M059J (cell line): ENCODE measurements around the gene EIF4E1B. TPM values are rescaled to one million over a fixed set of nuclear protein-coding genes. Genes with fewer than 3 reads are reported as not detected.

Experiments
- DNase-seq: peaks from one replicate; pipeline ENCODE4 v3.0.0-alpha.2; 2012; ENCODE audit warnings: low read depth
- total RNA-seq: library from RNA; depleted of rRNA; stranded (reverse); fragments of >200 nt; shearing (Covaris generic); gene quantifications from 2 replicates; pipeline ENCODE4 v1.2.3, GENCODE V29; 2014

Gene EIF4E1B
- total RNA-seq, 1 experiment from 2014 or later = not detected

- no peak for DNase-seq
These were observed 3.6 kb upstream of the EIF4E1B start for GRCh38 chr5:176626876-176627236.

DNA sequence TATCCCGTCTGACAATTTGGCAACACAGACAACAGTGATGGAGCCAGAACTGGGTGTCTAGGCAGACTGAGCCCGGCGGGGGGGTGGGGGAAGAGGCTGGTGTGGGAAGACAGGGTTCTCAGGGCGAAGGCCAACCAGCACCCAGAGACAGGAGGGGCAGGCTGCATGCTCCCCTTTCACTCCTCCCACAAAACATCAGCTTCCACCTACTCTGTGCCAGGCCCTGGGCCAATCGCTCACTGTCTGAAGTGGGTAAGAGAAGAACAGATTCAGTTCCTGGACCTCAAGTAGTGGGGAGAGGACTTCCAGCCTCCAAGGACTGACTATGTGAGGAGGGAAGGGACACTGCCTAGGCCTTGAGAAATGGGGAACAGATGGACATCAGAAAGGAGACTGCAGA is 2.9 kb upstream of the EIF4E1B start:
- DNase-seq = no peak

DNA sequence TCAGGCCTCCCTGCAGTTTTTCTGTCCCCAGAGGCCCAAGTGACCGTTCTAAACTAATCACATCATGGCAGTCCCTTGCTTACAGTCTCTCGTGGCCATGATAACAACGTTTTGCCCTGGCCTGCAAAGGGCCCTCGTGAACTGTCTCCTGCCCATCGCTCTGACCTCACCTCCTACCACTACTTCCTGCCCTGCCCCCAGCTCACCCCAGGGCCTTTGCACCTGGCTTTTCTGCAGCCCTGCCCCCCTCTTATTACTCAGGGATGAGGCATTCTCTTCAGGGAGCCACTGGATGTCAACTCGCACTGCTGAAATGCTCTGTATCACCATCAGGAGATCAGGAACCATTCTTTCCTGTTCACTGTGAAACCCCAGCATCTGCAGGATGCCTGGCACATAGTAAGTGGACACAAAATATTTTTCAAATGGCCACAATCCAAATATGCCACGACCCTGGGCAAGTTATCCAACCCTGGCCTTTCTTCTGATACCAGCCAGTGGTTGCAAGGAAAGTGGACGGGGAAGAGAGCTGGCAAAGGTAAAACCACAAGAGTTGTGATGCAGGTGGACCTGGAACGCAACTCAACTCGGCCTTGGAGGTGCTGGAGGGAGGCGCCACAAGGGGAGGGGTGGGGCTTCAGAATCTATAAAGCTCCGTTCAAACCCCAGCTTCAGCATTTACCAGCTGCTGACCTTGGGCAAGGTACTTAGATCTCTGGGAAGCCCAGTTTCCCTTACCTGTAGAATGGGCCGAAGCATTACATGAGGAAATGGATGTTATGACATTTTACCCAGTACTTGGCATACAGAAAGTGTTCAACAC is 1.9 kb upstream of the EIF4E1B start:
- no peak for DNase-seq

DNA sequence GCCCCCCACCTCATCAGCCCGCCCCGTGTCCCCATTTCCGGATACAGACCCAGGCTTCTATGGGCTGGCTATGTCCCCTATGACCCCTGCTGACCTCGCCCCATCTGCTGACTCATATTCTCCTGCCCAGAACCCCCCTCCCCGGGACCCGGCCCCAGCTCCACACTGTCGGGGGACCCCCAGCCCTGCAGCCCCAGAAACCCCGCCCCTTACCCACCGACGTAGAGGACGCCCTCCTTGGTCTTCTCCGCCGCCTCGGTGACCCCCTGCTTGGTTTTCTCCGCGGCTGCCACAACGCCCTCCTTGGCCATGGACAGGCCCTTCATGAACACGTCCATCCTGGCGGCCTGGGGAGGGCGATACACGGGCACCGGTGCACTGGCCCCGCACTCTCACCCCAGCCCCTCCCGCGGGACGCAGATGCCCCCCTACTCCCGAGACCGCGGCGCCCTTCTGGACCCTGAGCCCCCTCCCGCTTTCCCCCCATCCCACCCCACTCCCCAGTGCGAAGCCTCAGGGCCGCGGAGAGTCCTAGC is 1.1 kb upstream of the EIF4E1B start:
- no peak for DNase-seq

DNA sequence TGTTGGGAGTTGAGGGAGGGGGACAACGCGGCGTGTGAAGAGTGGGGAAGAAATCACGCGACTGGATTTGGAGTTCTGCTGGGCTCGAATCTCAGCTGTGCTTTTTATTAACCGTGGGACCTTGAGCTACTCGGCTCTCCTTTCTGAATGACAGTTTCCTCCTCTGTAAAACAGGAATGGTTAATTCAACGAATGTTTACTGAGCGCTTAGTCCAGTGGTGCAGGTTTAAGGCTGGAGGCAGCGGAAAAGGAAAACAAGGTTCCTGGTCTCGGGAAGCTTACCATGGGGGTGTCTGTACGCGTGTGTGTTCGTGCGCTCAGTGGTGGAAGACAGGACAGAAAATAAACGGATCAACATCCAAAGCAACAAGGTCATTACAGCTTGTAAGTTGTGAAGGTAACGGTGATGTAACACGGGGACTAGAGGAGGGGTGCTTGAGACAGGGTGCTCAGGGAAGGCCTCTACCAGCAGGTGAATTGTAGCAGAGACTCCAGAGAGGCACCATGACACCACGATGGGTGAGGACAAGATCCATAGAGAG is 277 bp downstream of the EIF4E1B start:
- no peak for DNase-seq

DNA sequence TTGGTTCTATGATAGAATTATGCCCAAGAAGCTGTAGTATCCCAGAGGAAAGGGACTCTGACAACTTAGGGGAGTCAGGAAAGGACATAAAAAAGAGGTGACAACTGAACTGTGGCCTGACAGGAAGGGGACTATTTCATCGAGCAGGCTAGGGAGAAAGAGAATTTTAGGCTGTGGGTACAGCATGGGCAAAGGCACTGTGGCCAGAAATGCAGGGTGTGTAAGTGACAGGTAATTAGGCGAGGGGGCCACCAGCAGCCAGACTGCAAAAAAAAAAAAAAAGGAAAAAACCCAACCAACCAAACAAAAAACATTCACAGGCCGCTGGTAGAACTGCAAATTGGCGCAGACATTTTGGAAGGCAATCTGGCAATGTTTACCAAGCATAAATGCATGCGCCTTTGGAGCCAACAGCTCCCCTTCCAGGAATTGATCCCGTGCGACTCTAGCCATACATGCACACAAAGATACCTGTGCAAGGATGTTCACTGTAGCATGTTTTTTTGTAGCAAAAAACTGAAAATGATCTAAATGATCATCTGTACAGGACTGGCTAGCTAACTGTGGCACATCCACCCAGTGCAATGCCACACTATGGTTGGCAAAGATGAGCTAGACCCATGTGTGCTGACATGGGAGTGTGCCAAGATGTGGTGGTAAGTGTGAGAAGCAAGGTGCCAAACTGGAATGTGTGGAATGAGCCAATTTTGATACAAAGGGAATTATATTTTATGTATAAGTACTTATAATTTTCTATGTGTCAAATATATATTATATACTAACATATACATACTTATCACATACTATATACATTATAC is 1.1 kb downstream of the EIF4E1B start:
- DNase-seq = no peak

DNA sequence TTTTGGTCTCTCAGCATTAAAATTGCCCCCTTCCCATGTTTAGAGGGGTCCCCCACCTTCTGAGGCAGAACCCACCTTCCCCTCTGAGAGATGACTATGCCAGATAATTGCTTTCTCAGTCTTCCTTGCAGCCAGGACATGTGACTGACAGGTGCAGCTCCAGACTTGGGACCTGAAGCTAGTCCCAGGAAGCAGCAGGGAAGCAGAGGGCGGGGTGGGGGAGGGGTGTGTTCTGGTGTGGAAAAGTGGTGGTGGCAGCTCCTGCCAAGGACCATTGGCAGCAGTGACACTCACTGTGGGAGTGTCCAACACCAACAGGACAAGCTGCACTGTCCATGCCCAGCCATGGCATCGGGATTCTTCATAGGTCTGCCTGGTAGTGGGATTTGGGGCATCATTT is 2.3 kb downstream of the EIF4E1B start:
- DNase-seq = no peak

DNA sequence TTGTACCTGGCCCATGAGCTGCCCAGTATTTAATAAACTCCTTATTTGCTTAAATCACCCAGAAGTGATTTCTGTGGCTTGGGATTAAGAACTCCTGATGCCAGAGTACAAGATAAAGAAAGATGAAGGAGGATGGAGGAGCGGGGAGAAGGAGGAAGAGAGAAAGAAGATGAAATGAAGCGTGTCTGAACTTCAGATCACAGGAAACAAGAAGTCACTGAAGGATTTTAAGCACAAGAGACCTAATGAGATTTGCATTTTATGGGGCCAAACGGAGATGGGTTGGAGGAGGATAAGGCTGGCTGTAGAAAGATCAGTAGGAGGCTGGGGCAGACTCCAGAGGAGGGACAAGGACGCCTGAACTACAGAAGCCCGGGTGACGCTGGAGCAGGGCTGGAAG is 3.1 kb downstream of the EIF4E1B start:
- DNase-seq = no peak

- DNase-seq = no peak
These were observed 6.0 kb downstream of the EIF4E1B start for GRCh38 chr5:176636426-176636825.

DNA sequence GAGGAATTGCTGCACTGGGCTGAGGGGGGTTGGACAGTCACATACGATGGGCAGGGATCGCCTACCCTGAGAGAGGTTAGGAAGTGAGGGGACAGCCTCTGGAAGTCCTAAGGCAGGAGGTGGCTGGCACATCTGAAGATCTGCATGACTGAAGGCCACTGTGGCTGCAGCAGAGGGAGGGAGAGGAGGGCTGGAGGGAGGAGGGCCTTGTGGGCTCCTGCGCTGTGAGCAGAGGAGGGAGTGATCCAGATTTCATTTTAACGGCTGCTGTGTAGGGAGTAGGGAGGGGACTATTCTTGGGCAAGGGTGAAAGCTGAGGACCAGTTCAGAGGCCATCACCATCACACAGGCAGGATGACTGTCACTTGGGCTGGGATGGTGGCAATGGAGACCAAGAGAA is 7.1 kb downstream of the EIF4E1B start:
- DNase-seq = no peak

DNA sequence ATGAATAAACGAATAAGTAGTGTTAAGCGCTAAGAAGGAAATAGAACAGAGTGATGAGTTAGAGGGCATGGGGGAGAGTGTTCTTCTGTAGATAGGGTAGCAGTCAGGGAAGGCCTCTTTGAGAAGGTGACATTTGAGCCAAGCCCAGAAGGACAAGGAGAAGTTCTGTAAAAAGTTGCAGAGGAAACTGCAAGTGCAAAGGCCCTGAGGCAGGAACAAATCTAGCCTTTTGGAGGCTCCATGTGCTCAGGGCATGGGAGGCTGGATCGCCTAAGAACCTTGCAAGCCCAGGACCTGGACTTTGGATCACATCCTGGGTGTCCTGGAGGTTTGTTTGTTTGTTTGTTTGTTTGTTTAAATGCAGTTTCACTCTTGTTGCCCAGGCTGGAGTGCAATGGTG is 8.0 kb downstream of the EIF4E1B start:
- no peak for DNase-seq

DNA sequence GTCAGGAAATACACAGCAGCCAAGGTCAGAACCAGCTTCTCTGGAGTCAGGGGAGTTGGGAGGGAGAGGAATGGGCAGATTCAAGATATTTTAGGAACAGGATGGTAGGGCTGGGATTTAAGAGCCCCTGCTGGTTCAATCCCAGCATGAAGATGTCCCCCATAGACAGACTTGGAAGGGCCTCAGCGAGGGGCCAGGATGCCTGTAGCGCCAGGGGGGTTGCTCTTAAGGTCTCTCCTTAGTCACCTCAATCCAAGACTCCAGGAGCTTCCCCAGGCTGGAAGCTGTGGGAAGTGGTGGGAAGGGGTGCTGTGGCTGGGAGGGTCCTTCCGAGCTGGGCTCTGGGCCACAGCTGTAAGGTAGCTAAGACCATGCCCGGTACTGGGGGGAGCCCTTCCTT is 8.7 kb downstream of the EIF4E1B start:
- no peak for DNase-seq

DNA sequence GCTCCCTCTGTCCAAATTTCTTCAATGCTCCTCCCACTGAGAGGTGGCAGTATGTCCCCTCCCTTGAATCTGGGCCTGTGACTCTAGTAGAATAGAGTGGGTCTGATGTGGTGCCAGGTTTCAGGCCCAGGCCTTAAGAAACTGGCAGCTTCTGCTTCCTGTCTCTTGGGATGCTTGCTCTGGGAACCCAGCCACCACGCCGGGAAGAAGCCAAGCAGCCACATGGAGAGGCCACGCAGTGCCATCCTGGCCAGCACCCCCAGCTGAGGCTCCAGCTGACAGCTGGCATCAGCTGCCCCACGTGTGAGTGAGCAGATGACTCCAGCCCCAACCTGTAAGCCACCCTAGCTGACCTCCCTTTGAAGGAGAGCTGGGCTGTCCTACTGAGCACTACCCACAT is 9.5 kb downstream of the EIF4E1B start:
- peak; percentile 40 for DNase-seq

- DNase-seq = no peak
These were observed 10.1 kb downstream of the EIF4E1B start for GRCh38 chr5:176640616-176641015.

DNA sequence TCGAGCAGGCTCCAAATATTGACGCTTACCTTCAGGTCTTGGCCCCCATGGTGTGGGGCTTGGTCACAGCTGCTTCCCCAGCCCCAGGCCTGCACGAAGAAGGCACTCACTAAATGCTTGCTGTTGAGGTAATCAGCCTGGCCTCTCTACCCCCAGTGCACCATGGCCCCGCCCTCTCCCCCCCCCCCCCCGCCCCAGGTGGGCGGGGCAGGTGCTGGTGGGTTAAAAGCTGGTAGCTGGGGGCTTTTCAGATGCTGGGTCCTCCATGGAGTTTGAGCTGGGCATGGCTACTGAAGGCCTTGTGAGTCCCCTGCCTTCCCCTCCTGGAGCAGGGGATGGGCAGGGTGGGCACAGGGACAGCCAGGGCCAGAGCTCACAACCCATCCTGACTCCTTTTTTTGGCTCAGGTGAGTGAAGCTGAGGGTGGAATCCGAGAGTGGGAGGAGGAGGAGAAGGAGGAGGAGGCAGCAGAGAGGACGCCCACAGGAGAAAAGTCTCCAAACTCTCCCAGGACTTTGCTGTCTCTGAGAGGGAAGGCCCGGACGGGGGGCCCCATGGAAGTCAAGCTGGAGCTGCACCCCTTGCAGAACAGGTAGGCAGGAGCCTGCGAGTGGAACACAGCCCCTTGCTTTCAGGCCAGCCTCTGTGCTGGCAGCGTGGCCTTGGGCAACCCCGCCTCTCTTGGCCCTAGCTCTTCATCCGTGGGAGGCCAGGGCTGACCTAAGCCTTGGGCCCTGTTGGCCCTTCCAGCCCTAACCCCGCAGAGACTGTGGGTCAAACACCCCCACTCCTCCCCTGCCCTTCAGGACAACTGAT is 12.4 kb downstream of the EIF4E1B start:
- no peak for DNase-seq

- no peak for DNase-seq
These were observed 13.2 kb downstream of the EIF4E1B start for GRCh38 chr5:176643491-176644219.

DNA sequence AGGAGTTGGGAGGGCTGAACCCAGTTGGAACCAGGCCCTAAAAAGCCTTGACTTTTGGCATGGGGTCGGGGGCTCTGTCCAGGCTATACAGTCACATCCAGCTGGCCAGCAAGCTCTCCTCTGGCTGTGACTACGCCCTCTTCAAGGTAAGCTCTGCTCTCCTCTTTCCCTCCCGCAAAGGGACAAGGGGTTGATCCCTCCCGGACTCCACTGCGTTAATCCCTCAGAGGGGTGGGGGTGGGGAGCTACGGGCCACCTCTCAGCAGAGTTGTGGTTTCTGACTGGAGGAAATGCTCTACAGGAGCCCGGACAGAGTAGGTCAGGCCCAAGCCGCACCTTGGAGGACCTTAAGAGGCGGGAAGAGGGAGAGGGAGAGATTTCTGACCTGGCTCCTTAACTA is 13.8 kb downstream of the EIF4E1B start:
- no peak for DNase-seq

DNA sequence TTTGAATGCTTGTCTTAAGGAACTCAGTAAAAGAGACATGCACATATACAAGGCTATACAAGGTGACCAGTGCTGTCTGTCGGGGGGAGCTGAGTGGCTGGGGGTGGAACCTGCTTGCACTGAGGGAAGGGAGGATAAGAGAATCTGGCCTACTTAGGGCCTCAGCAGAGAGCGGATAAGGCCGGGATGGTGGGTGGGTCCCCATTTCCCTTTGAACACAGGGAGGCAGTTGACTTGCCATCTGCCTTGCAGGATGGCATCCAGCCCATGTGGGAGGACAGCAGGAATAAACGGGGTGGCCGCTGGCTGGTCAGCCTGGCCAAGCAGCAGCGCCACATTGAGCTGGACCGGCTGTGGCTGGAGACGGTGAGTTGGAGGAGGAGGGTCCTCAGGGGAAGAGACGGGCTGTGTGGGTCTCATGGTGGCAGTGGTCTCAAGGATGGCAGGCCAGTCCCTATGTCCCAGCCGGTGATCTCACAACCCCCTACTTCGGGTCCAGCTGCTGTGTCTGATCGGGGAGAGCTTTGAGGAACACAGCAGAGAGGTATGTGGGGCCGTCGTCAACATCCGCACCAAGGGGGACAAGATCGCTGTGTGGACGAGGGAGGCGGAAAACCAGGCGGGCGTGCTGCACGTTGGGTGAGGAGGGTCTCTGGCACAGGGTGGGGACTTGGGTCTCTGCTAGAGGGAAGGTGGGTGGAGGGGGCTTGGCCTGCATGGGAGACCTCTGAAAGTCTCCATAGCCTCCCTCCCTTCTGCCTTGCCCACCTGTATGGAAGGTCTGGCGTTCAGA is 14.6 kb downstream of the EIF4E1B start:
- DNase-seq = no peak

DNA sequence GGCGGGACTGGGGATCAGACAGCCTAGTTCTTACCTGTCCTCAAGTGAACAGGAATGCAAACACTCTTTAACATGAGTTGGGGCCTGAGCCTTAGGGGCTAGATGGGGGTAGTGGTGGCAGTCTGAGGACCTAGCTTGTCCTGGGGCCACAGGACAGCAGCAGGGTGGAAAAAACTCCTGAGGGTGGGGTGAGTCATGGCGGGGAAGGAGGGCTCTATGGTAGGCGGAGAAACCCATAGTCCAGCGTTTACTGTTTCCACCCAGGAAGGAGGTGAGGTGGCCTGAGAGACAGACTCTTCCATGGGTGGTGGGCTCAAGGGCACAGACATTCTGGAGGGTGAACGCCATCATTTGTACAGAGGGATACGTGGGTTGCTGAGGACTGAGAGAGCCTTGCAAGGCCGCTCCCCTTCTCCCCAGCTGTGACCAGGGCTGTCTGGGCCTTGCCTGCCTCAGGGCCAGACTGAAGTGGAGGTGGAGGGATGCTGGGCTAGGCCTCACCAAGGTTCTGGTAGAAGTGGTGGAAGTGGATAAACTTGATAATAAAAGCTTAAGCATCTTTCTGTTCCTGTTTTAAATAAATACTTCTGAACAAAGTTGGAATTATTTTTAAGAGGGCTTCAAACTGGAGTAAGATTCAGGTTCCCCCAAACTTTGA is 15.7 kb downstream of the EIF4E1B start:
- DNase-seq = no peak

- no peak for DNase-seq
These were observed 16.2 kb downstream of the EIF4E1B start for GRCh38 chr5:176646707-176647029.
